Measurements from ENCODE around the gene GALK1.

DNA sequence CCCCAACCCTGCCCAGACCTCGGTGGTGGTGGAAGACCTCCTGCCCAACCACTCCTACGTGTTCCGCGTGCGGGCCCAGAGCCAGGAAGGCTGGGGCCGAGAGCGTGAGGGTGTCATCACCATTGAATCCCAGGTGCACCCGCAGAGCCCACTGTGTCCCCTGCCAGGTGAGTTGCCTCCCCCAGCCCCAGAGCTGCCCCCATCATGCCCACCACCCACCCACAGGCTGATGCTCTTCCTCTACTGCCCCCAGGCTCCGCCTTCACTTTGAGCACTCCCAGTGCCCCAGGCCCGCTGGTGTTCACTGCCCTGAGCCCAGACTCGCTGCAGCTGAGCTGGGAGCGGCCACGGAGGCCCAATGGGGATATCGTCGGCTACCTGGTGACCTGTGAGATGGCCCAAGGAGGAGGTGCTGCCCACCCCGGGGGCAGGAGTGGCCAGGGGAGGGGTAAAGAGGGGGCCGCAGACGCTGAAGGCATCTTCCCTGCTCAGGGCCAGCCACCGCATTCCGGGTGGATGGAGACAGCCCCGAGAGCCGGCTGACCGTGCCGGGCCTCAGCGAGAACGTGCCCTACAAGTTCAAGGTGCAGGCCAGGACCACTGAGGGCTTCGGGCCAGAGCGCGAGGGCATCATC, 8.4 kb downstream of the GALK1 start:
- TF ChIP-seq RAD21 (CRISPR knock-in tag; conservative IDR thresholded peaks at IDR 0.05 in 1 of 2, IDR thresholded peaks at IDR 0.05 in 1 of 2) = no peak
- no peak for TF ChIP-seq ZNF239 (CRISPR knock-in tag; IDR thresholded peaks at IDR 0.05)
- TF ChIP-seq, protein P1, sequence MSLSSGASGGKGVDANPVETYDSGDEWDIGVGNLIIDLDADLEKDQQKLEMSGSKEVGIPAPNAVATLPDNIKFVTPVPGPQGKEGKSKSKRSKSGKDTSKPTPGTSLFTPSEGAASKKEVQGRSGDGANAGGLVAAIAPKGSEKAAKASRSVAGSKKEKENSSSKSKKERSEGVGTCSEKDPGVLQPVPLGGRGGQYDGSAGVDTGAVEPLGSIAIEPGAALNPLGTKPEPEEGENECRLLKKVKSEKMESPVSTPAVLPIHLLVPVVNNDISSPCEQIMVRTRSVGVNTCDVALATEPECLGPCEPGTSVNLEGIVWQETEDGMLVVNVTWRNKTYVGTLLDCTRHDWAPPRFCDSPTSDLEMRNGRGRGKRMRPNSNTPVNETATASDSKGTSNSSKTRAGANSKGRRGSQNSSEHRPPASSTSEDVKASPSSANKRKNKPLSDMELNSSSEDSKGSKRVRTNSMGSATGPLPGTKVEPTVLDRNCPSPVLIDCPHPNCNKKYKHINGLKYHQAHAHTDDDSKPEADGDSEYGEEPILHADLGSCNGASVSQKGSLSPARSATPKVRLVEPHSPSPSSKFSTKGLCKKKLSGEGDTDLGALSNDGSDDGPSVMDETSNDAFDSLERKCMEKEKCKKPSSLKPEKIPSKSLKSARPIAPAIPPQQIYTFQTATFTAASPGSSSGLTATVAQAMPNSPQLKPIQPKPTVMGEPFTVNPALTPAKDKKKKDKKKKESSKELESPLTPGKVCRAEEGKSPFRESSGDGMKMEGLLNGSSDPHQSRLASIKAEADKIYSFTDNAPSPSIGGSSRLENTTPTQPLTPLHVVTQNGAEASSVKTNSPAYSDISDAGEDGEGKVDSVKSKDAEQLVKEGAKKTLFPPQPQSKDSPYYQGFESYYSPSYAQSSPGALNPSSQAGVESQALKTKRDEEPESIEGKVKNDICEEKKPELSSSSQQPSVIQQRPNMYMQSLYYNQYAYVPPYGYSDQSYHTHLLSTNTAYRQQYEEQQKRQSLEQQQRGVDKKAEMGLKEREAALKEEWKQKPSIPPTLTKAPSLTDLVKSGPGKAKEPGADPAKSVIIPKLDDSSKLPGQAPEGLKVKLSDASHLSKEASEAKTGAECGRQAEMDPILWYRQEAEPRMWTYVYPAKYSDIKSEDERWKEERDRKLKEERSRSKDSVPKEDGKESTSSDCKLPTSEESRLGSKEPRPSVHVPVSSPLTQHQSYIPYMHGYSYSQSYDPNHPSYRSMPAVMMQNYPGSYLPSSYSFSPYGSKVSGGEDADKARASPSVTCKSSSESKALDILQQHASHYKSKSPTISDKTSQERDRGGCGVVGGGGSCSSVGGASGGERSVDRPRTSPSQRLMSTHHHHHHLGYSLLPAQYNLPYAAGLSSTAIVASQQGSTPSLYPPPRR (CRISPR knock-in tag; IDR thresholded peaks at IDR 0.05; ENCODE audit: borderline replicate concordance) = no peak
- TF ChIP-seq CEBPB (tag; IDR thresholded peaks at IDR 0.05) = no peak
- TF ChIP-seq, protein P2, sequence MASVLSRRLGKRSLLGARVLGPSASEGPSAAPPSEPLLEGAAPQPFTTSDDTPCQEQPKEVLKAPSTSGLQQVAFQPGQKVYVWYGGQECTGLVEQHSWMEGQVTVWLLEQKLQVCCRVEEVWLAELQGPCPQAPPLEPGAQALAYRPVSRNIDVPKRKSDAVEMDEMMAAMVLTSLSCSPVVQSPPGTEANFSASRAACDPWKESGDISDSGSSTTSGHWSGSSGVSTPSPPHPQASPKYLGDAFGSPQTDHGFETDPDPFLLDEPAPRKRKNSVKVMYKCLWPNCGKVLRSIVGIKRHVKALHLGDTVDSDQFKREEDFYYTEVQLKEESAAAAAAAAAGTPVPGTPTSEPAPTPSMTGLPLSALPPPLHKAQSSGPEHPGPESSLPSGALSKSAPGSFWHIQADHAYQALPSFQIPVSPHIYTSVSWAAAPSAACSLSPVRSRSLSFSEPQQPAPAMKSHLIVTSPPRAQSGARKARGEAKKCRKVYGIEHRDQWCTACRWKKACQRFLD (CRISPR knock-in tag; IDR thresholded peaks at IDR 0.05) = no peak
- no peak for TF ChIP-seq EZH2 (IDR thresholded peaks at IDR 0.05; ENCODE audit: borderline replicate concordance, low read depth, low read length)
- TF ChIP-seq POLR2A (conservative IDR thresholded peaks at IDR 0.05) = no peak
- no peak for TF ChIP-seq ZNF764 (CRISPR knock-in tag; IDR thresholded peaks at IDR 0.05; ENCODE audit: low read depth)
- TF ChIP-seq ZBED1 (IDR thresholded peaks at IDR 0.05) = no peak

Measured in K562 (cell line).